ENCODE measurements around the gene PBX3. TPM values are rescaled to one million over a fixed set of nuclear protein-coding genes. Genes with fewer than 3 reads are reported as not detected.
A peak's percentile ranks its signal among the peaks of the same experiment; 100 is the strongest.

PBX3 gene
- total RNA-seq (2021; ENCODE audit: unreplicated experiment) (39.0 TPM), Bru-seq, nascent RNA (percentile 85 among the genes with signal in this experiment), BruChase-seq, experiment 1, labeled RNA remaining after a 2-hour chase (percentile 81 among the genes with signal in this experiment), BruChase-seq, experiment 2, labeled RNA remaining after a 6-hour chase (percentile 73 among the genes with signal in this experiment)
- 33.2 TPM for polyA plus RNA-seq (2012; ENCODE audit: insufficient read length)
- long read RNA-seq, transcript PBX3-201 (8 exons, 2,755 nt) = major isoform, 17 of 73 reads
- long read RNA-seq, transcript PBX3-204 (9 exons, 2,775 nt) = minor isoform, 11 of 73 reads
- long read RNA-seq, transcript PBX3-202 (8 exons, 1,130 nt) = minor isoform, 10 of 73 reads
- long read RNA-seq, transcript PBX3-205 (7 exons, 950 nt) = minor isoform, 10 of 73 reads
- long read RNA-seq, partial matches to known transcripts = 8 of 73 reads
- long read RNA-seq, other reads (novel, unspliced or antisense) = 15 of 73 reads

DNA sequence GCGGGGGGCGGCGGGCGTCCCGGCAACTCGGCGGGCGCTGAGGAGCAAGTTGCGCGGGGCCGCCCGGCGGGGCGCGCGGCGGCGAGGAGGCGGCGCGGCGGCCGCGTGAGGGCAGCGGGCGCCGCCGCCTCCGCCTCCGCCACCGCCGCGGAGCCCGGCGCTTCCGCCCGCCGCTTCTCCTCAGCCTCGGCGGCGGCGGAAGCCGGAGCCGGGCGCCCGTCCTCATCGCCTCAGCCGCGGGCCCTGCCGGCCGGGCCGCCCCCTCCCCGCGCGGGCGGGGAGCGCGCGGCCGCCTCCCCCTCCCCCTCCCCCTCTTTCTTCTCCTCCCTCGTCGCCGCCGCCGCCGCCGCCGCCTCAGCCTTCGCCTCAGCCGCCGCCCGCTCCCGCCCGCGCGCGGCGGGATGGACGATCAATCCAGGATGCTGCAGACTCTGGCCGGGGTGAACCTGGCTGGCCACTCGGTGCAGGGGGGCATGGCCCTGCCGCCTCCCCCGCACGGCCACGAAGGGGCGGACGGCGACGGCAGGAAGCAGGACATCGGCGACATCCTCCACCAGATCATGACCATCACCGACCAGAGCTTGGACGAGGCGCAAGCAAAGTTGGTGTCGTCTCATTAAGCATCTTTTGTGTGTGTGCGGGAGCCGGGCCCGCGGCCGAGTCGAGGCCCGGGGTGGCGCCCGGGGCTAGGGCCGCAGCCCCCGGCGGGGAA is at the start of gene PBX3:
PBX3 (plus strand) TSS at position 321 of the 712 bp plus-strand sequence.
- Histone ChIP-seq H3K4me3 (ENCODE audit: low read depth in 2 of 2, low read length in 2 of 2) (peak within 1 kb of the TSS; percentile 64 to 74), H3K36me3 (ENCODE audit: control insufficient read depth, insufficient read depth, low read length) (peaks cover 5% of the 10 kb centered on the region; the same call in 1 of the 2 replicates), H3K27me3 (ENCODE audit: control insufficient read depth, insufficient read depth, low read length) (no peaks in the 10 kb centered on the region), H3K9me3 (ENCODE audit: control insufficient read depth, insufficient read depth, low read depth, low read length) (no peaks in the 10 kb centered on the region), H3K4me1 (ENCODE audit: control insufficient read depth, insufficient read depth, low read length) (peaks cover 23% of the 10 kb centered on the region), H3K27ac (ENCODE audit: low read length) (peak within 1 kb of the TSS; percentile 77)
- no TSS peak for BruUV-seq (replicated peaks)
- no peak for DNase-seq (ENCODE audit: low read depth, low spot score)
- ChIA-PET POLR2A (no interaction called here), CTCF (no interaction called here)
- intact Hi-C loops (cut with micrococcal nuclease; ENCODE audit: unreplicated experiment) (loop anchor here (5.0 kb wide), 1 partner anchor 190 kb away; no protein-coding TSS in a partner anchor), in situ Hi-C loops (cut with HindIII; ENCODE audit: low pct_unique_long_range_greater_than_20kb, low sequenced_read_pairs) (no loop called here)
- TF ChIP-seq POLR2AphosphoS5 (IDR thresholded peaks at IDR 0.05; ENCODE audit: low read depth, low read length) (no peak), SIN3A (IDR thresholded peaks at IDR 0.05; ENCODE audit: borderline replicate concordance, insufficient read depth, low read depth, low read length) (no peak), CTCF (IDR thresholded peaks at IDR 0.05) (no peak), TCF7L2 (IDR thresholded peaks at IDR 0.05; ENCODE audit: low read depth, low read length) (no peak)
- TF ChIP-seq, protein P1, sequence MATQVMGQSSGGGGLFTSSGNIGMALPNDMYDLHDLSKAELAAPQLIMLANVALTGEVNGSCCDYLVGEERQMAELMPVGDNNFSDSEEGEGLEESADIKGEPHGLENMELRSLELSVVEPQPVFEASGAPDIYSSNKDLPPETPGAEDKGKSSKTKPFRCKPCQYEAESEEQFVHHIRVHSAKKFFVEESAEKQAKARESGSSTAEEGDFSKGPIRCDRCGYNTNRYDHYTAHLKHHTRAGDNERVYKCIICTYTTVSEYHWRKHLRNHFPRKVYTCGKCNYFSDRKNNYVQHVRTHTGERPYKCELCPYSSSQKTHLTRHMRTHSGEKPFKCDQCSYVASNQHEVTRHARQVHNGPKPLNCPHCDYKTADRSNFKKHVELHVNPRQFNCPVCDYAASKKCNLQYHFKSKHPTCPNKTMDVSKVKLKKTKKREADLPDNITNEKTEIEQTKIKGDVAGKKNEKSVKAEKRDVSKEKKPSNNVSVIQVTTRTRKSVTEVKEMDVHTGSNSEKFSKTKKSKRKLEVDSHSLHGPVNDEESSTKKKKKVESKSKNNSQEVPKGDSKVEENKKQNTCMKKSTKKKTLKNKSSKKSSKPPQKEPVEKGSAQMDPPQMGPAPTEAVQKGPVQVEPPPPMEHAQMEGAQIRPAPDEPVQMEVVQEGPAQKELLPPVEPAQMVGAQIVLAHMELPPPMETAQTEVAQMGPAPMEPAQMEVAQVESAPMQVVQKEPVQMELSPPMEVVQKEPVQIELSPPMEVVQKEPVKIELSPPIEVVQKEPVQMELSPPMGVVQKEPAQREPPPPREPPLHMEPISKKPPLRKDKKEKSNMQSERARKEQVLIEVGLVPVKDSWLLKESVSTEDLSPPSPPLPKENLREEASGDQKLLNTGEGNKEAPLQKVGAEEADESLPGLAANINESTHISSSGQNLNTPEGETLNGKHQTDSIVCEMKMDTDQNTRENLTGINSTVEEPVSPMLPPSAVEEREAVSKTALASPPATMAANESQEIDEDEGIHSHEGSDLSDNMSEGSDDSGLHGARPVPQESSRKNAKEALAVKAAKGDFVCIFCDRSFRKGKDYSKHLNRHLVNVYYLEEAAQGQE (IDR thresholded peaks at IDR 0.05; ENCODE audit: insufficient read depth in 1 of 2, low read depth in 2 of 2, low read length in 1 of 2) = no peak
- peak; percentile 6 for ATAC-seq

GRCh38 chr9:125699870-125700269 is 47.3 kb upstream of the PBX3 start:
- H3K4me1 ChIP-seq (ENCODE audit: control insufficient read depth, insufficient read depth, low read length) = no peaks in the 10 kb centered on the region
- H3K27ac ChIP-seq (ENCODE audit: low read length) = no peak overlapping the region
- intact Hi-C loops (cut with micrococcal nuclease; ENCODE audit: unreplicated experiment) (no loop called here), in situ Hi-C loops (cut with HindIII; ENCODE audit: low pct_unique_long_range_greater_than_20kb, low sequenced_read_pairs) (no loop called here)
- H3K4me3 ChIP-seq (ENCODE audit: low read depth in 2 of 2, low read length in 2 of 2) = no peak overlapping the region
- no peaks in the 10 kb centered on the region for H3K27me3 ChIP-seq (ENCODE audit: control insufficient read depth, insufficient read depth, low read length)
- ChIA-PET CTCF (no interaction called here), POLR2A (no interaction called here)
- H3K9me3 ChIP-seq (ENCODE audit: control insufficient read depth, insufficient read depth, low read depth, low read length) = no peaks in the 10 kb centered on the region
- no peak for ATAC-seq
- H3K36me3 ChIP-seq (ENCODE audit: control insufficient read depth, insufficient read depth, low read length) = no peaks in the 10 kb centered on the region
- TF ChIP-seq POLR2AphosphoS5 (IDR thresholded peaks at IDR 0.05; ENCODE audit: low read depth, low read length) (no peak), TCF7L2 (IDR thresholded peaks at IDR 0.05; ENCODE audit: low read depth, low read length) (no peak), SIN3A (IDR thresholded peaks at IDR 0.05; ENCODE audit: borderline replicate concordance, insufficient read depth, low read depth, low read length) (no peak), CTCF (IDR thresholded peaks at IDR 0.05) (no peak)
- TF ChIP-seq, protein P1 (IDR thresholded peaks at IDR 0.05; ENCODE audit: insufficient read depth in 1 of 2, low read depth in 2 of 2, low read length in 1 of 2) = no peak
- BruUV-seq (replicated peaks) = no TSS peak
- no peak for DNase-seq (ENCODE audit: low read depth, low spot score)
